Parathyroid adenoma (tissue), 2 donors: ENCODE measurements around the gene PRKCG.

Experiments used
- H2AFZ ChIP-seq: fragments of 300-600 bp; sonication (generic); one replicate; pipeline ENCODE4 v1.7.0; 2017; ENCODE audit warnings: antibody characterized with exemption, mild to moderate bottlenecking
- H3K27ac ChIP-seq: fragments of 300-600 bp; sonication (generic); one replicate; pipeline ENCODE4 v1.7.0; 2017
- H3K27me3 ChIP-seq: fragments of 300-600 bp; sonication (generic); one replicate; pipeline ENCODE4 v1.7.0; 2017; ENCODE audit warnings: low read length; ENCODE audit not compliant: control insufficient read depth, insufficient read depth
- H3K36me3 ChIP-seq: fragments of 300-600 bp; sonication (generic); one replicate; pipeline ENCODE4 v1.7.0; 2017; ENCODE audit warnings: low read length; ENCODE audit not compliant: control insufficient read depth, insufficient read depth
- H3K4me1 ChIP-seq: fragments of 300-600 bp; sonication (generic); one replicate; pipeline ENCODE4 v1.7.0; 2017; ENCODE audit warnings: control low read depth
- H3K4me2 ChIP-seq: fragments of 300-600 bp; sonication (generic); one replicate; pipeline ENCODE4 v1.7.0; 2017; ENCODE audit warnings: low read length
- H3K4me3 ChIP-seq: fragments of 300-600 bp; sonication (generic); one replicate; pipeline ENCODE4 v1.7.0; 2017; ENCODE audit warnings: low read depth, low read length
- H3K79me2 ChIP-seq: fragments of 300-600 bp; sonication (generic); one replicate; pipeline ENCODE4 v1.7.0; 2017; ENCODE audit warnings: control low read depth
- H3K9ac ChIP-seq: fragments of 300-600 bp; sonication (generic); one replicate; pipeline ENCODE4 v1.7.0; 2017; ENCODE audit warnings: mild to moderate bottlenecking
- H3K9me3 ChIP-seq: fragments of 300-600 bp; sonication (generic); one replicate; pipeline ENCODE4 v1.7.0; 2017; ENCODE audit warnings: low read length; ENCODE audit not compliant: control insufficient read depth
- CTCF ChIP-seq: fragments of 300-600 bp; sonication (generic); IDR thresholded peaks from one replicate; pipeline ENCODE4 v1.7.0; 2017; ENCODE audit warnings: antibody characterized with exemption, mild to moderate bottlenecking
- donor health status: primary hyperparathyroidism.

The PRKCG gene

GRCh38 chr19:53873773-53874605, 8.0 kb upstream of the PRKCG start:
- no peak overlapping the region for H3K27ac ChIP-seq
- no peak overlapping the region for H3K4me2 ChIP-seq
- no peaks in the 10 kb centered on the region for H3K27me3 ChIP-seq
- peaks cover 4% of the 10 kb centered on the region for H3K4me1 ChIP-seq
- H3K4me3 ChIP-seq, result no peak overlapping the region
- TF ChIP-seq CTCF, result no peak
- H3K9me3 ChIP-seq, result no peaks in the 10 kb centered on the region
- H3K36me3 ChIP-seq, result no peaks in the 10 kb centered on the region
- no peak overlapping the region for H3K9ac ChIP-seq
- no peak overlapping the region for H2AFZ ChIP-seq
- H3K79me2 ChIP-seq, result no peaks in the 10 kb centered on the region

- Histone ChIP-seq H2AFZ (no peak overlapping the region), H3K9me3 (no peaks in the 10 kb centered on the region), H3K9ac (no peak overlapping the region), H3K27ac (no peak overlapping the region), H3K79me2 (no peaks in the 10 kb centered on the region), H3K27me3 (no peaks in the 10 kb centered on the region), H3K4me1 (peaks cover 4% of the 10 kb centered on the region), H3K36me3 (no peaks in the 10 kb centered on the region), H3K4me3 (no peak overlapping the region), H3K4me2 (no peak overlapping the region)
- TF ChIP-seq CTCF, result no peak
These were observed 7.4 kb upstream of the PRKCG start for GRCh38 chr19:53874606-53874990.

GRCh38 chr19:53875602-53876325, 6.2 kb upstream of the PRKCG start:
- no peak for TF ChIP-seq CTCF
- Histone ChIP-seq H3K4me3 (no peak overlapping the region), H3K9ac (no peak overlapping the region), H3K27me3 (no peaks in the 10 kb centered on the region), H3K9me3 (no peaks in the 10 kb centered on the region), H2AFZ (no peak overlapping the region), H3K4me1 (peaks cover 8% of the 10 kb centered on the region), H3K36me3 (no peaks in the 10 kb centered on the region), H3K4me2 (no peak overlapping the region), H3K79me2 (no peaks in the 10 kb centered on the region), H3K27ac (no peak overlapping the region)

- H2AFZ ChIP-seq, result no peak overlapping the region
- no peaks in the 10 kb centered on the region for H3K9me3 ChIP-seq
- H3K27me3 ChIP-seq, result no peaks in the 10 kb centered on the region
- no peak overlapping the region for H3K4me2 ChIP-seq
- H3K4me3 ChIP-seq, result no peak overlapping the region
- TF ChIP-seq CTCF, result no peak
- no peak overlapping the region for H3K27ac ChIP-seq
- H3K79me2 ChIP-seq, result no peaks in the 10 kb centered on the region
- H3K9ac ChIP-seq, result no peak overlapping the region
- H3K4me1 ChIP-seq, result peaks cover 13% of the 10 kb centered on the region
- no peaks in the 10 kb centered on the region for H3K36me3 ChIP-seq
These were observed 5.3 kb upstream of the PRKCG start for GRCh38 chr19:53876651-53877224.
